Activated CD4-positive, alpha-beta T cell treated with anti-CD3 and anti-CD28 coated beads, Interleukin-2, amount 50 U/mL, for 1 hour (primary cell): Measurements from ENCODE around the gene SLC34A3.

Experiments
- DNase-seq: peaks from one replicate; pipeline ENCODE4 v3.0.0-alpha.2; 2020

SLC34A3 gene

GRCh38 chr9:137218754-137219271 is 11.9 kb upstream of the SLC34A3 start:
- no peak for DNase-seq

DNA sequence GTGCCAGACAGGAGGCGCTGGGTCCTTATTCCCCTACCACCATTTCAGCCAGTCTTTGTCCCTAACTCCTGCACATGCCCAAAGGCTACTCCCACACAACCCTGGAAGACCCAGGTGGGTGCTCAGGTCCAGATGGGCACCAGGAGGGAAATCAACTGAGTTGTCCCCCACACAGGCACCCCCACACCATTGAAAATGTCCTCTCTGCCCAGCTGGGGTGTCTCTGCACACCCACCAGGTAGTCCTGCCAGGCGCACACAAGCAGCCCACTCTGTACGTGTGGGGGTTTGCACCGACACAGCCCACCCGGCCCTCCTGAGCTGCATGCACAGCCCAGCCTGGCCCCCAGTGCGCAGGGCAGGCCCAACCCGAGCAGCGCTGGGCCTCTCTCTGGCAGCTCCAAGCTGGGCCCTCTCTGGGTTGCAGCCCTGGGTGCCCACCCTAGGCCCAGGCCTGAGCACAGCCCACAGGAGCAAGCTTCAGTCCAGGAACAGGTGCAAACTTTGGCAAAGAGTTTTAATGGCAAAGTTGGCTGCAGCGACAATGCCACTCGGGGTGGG is 10.9 kb upstream of the SLC34A3 start:
- DNase-seq, result no peak

DNA sequence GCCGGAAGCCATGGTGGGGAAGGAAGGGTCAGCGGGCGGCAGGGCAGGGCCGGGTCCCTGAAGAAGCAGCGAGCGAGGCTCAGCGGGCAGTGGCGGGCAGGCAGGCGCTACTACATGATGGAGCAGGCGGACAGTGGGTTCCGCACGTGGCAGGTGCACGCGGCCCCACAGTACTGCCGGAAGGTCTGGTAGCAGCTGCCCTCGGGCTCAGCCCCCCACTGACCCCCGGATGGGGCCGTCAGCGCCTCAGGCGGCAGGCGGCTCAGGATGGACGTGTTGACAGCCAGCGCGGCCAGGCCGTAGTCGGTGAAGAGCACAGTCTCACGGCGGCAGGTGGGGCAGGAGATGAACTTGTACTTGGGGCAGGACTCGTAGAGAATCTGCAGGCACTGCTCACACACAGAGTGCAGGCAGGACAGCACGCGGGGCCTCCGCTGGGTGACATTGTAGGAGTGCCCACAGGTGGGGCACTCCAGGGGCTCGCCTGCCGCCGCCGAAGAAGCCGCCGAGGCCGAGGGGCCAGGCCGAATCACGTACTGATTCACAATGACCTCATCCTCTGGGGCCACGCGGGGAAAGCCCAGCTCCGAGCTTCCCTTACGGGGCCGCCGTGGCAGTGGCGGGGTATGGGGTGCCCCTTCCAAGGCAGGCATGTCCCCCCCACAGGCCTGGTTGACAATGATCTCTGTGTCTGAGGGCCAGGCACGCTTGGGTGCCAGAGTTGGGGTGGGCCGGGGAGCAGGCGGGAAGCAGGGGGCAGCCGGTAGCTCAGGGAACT is 10.2 kb upstream of the SLC34A3 start:
- no peak for DNase-seq

GRCh38 chr9:137221095-137221505 is 9.6 kb upstream of the SLC34A3 start:
- DNase-seq, result no peak

GRCh38 chr9:137221506-137222111 is 9.1 kb upstream of the SLC34A3 start:
- DNase-seq, result no peak

DNA sequence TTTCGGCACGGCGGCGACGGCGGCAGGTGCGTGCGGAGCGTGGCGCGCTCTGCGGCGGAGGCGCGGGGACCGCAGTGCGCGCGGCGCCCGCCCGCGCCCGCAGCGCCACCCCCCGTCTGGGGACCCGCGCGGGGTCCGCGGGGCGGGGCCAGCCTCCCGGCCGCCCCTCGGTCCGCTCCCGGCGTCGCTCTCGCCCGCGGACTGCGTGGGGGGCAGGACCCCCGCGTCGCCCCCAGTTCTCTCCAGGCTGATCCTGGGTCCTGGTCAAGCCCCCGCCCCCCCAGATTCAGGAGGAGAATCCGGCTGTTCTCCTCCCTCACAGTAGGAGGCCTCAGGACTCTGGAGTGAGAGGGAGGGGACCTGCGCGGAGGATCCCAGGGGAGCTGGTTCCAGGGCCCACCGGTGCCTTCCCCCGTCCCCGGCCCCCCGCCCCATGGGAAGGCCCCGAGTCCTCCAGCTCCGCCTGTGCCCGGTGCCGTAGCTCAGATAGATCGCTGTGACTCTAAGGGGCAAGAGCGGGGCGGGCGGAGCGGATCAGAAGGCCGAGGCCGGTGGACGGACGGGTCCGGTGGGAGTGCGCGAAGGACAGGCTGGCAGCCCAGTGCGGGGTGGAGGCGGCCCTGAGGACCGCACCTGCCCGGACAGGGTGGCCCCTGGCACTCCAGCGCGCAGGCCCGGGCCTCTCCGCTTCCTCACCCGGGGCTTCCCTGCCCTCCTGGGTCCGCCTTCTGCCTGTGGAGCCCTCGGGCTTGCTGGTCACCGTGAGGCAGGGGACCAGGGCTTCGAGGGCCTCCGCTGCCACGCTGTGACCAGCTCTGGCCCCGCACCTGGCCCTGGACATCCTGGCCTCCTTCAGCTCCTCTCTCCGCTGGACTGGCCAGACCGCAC is 8.3 kb upstream of the SLC34A3 start, which contains the start of gene RNF208:
RNF208 (minus strand) TSS at position 51 of the 888 bp plus-strand sequence. CDS start 1,028 bp downstream, outside the sequence.
- DNase-seq, result no peak

- DNase-seq, result peak; percentile 96
Measured at GRCh38 chr9:137223078-137223970, 7.4 kb upstream of the SLC34A3 start.

GRCh38 chr9:137224830-137225694 is 5.6 kb upstream of the SLC34A3 start, which contains the start of gene CYSRT1:
TSS of gene CYSRT1 (plus strand) at chr9:137225174. CDS start at chr9:137225622, 448 bp downstream.
- no peak for DNase-seq

DNA sequence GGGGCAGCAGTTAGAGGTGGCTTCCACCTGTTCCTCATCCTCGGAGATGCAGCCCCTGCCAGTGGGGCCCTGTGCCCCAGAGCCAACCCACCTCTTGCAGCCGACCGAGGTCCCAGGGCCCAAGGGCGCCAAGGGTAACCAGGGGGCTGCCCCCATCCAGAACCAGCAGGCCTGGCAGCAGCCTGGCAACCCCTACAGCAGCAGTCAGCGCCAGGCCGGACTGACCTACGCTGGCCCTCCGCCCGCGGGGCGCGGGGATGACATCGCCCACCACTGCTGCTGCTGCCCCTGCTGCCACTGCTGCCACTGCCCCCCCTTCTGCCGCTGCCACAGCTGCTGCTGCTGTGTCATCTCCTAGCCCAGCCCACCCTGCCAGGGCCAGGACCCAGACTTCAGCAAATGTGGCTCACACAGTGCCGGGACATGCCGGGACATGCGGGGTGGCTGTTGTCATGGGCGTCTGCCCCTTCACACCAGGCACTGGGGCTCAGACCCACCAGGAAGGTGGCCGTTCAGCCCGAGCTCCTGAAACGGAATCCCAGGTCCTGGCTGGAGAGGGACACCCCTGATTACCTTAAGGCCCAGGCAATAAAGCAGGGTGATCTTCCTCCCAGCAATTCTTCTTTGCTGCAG is 4.9 kb upstream of the SLC34A3 start:
- no peak for DNase-seq

GRCh38 chr9:137226338-137227053 is 4.2 kb upstream of the SLC34A3 start:
- DNase-seq, result no peak

DNA sequence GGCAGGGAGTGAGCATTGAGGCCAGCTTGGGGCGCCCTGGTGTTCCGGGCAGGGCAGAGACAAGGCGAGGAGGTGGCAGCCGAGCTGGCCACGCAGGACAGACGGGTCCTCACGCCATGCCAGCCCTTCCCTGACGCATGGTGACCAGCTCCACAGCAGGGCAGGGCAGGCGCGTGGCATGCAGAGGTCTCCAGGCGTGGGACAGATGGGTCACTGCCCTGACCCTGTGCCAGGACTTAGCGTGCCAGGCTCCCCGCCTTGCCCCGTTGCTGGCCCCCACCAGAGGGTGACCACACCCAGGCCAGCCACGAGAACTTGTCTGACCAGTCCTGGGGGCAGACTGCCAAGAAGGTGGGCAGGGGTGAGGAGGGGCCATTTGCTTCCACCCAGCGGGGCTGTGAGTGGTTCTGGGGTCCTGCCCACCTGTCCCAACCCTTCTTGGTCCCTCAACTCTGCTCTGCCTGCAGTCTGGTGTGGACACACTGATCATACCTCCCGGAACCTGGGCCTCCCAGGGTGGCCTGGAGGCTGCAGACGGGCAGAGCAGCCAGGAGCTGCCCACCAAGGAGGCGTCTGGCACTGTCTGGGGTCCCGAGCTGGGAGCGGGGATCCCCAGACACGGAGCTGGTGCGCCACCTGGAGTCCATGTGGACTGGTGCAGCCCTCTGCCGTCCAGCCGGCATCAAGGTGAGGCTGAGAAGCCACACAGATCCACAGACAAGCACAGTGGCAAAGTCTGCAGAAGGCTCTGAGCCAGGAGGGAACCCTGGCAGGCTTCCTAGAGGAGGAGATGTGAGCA is 3.4 kb upstream of the SLC34A3 start, which contains the start of gene RNF224:
RNF224 (plus strand) TSS at position 449 of the 799 bp plus-strand sequence. CDS start 834 bp downstream, outside the sequence.
- peak; percentile 84 for DNase-seq

DNA sequence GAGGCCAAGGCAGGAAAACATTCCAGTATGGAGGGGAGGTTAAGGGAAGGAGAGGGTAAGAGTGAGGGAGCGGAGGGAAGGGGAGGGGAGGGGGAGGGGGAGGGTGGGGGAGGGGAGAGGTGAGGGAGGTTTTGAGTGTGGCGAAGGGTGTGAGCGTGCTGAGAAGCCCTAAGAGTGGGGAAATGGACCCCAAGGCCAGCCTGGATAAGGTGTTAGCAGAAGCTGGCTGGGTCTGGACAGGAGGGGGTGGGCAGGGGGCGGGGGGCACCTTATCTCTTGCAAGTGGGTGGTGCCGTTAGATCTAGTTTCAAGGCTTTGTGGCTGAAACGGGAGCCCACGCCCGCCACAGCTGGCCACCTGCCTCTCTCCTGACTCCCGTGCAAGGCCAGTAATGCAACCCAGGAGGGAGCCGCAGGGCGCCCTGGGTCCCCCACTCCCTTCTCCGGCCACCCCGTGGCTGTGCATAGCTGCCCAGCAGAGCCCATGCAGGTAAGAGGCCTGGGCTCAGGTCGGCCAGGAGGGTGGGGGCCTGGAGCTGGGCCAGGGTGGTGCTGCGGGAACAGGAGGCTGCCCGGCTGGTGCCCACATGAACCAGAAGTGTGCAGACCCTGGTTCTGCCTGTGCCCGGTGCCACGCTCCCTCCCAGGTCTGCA is 2.7 kb upstream of the SLC34A3 start:
- DNase-seq, result no peak

DNA sequence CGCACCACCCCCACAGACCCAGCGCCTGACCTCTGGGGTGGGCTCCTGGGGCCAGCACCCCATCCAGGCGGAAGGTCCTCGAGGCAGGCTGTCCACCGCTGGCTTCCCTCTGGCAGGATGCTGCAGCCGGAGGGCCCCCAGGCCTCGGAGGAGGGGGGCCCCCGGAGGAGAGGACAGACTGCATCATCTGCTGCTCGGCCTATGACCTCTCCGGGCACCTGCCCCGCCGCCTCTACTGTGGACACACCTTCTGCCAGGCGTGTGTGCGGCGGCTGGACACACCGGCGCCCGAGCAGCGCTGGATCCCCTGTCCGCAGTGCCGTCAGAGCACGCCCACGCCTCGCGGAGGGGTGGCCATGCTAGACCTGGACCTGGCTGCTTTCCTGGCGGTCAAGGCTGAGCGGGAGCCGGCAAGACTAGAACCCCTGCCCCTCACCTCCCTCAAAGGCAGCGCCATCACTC is 2.2 kb upstream of the SLC34A3 start:
- no peak for DNase-seq

- no peak for DNase-seq
Measured at GRCh38 chr9:137228968-137229896, 1.5 kb upstream of the SLC34A3 start.

- DNase-seq, result no peak
Measured at GRCh38 chr9:137229903-137230704, 597 bp upstream of the SLC34A3 start.
